Osteocyte (in vitro differentiated cells): ENCODE measurements around the gene FBLN2. TPM values are rescaled to one million over a fixed set of nuclear protein-coding genes. Genes with fewer than 3 reads are reported as not detected.

Source experiments
- DNase-seq: peaks from one replicate; pipeline ENCODE4 v3.0.0; 2021; ENCODE audit warnings: mixed read lengths; ENCODE audit not compliant: unreplicated experiment; ENCODE audit errors: extremely low spot score
- H3K27ac Mint-ChIP-seq: one replicate; pipeline ENCODE4 v1.8.0; 2021; ENCODE audit warnings: mild to moderate bottlenecking, mixed read lengths; ENCODE audit not compliant: unreplicated experiment
- H3K27me3 Mint-ChIP-seq: one replicate; pipeline ENCODE4 v1.8.0; 2021; ENCODE audit warnings: mixed read lengths; ENCODE audit not compliant: unreplicated experiment
- H3K36me3 Mint-ChIP-seq: one replicate; pipeline ENCODE4 v1.8.0; 2021; ENCODE audit warnings: mixed read lengths; ENCODE audit not compliant: unreplicated experiment
- H3K4me1 Mint-ChIP-seq: one replicate; pipeline ENCODE4 v1.8.0; 2021; ENCODE audit warnings: mixed read lengths; ENCODE audit not compliant: unreplicated experiment
- H3K4me3 Mint-ChIP-seq: one replicate; pipeline ENCODE4 v1.8.0; 2021; ENCODE audit warnings: mild to moderate bottlenecking, moderate library complexity, mixed read lengths; ENCODE audit not compliant: unreplicated experiment
- H3K9me3 Mint-ChIP-seq: one replicate; pipeline ENCODE4 v1.8.0; 2021; ENCODE audit warnings: mixed read lengths; ENCODE audit not compliant: unreplicated experiment
- total RNA-seq: library from RNA; stranded (reverse); gene quantifications from 2 replicates; pipeline ENCODE4 v1.2.1, GENCODE V29; 2021
- TF ChIP-seq, protein P1 (sequence below): fragments of 200-600 bp; sonication (generic); IDR thresholded peaks from 2 replicates; pipeline ENCODE4 v1.5.0; 2021; ENCODE audit warnings: antibody characterized with exemption, mild to moderate bottlenecking, moderate library complexity

FBLN2 gene
- total RNA-seq, 1 donor from 2014 or later, result 215 TPM

DNA sequence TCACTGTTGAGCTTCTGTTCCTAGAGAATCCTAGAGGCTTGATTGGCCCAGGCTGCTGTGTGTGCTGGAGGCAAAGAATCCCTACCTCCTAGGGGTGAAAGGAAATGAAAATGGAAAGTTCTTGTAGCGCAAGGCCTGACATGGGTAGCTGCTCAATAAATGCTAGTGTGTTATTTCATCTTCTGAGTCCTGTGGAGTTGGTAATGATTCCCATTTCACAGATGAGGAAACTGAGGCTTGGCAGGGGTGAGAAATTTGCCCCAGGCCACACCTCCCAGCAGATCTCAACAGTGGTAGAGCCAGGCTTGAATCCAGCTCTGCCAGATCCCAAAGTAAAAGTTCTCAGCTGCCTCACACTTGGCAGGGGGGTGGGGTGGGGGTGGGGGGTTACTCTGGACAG, 42.7 kb upstream of the FBLN2 start:
- Mint-ChIP-seq H3K4me1 (peaks cover 53% of the 10 kb centered on the region), H3K36me3 (no peaks in the 10 kb centered on the region), H3K9me3 (no peaks in the 10 kb centered on the region), H3K4me3 (no peak overlapping the region), H3K27me3 (no peaks in the 10 kb centered on the region), H3K27ac (peak overlapping the region; percentile 95)
- TF ChIP-seq, protein P1, sequence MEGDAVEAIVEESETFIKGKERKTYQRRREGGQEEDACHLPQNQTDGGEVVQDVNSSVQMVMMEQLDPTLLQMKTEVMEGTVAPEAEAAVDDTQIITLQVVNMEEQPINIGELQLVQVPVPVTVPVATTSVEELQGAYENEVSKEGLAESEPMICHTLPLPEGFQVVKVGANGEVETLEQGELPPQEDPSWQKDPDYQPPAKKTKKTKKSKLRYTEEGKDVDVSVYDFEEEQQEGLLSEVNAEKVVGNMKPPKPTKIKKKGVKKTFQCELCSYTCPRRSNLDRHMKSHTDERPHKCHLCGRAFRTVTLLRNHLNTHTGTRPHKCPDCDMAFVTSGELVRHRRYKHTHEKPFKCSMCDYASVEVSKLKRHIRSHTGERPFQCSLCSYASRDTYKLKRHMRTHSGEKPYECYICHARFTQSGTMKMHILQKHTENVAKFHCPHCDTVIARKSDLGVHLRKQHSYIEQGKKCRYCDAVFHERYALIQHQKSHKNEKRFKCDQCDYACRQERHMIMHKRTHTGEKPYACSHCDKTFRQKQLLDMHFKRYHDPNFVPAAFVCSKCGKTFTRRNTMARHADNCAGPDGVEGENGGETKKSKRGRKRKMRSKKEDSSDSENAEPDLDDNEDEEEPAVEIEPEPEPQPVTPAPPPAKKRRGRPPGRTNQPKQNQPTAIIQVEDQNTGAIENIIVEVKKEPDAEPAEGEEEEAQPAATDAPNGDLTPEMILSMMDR, result no peak
- DNase-seq, result no peak

DNA sequence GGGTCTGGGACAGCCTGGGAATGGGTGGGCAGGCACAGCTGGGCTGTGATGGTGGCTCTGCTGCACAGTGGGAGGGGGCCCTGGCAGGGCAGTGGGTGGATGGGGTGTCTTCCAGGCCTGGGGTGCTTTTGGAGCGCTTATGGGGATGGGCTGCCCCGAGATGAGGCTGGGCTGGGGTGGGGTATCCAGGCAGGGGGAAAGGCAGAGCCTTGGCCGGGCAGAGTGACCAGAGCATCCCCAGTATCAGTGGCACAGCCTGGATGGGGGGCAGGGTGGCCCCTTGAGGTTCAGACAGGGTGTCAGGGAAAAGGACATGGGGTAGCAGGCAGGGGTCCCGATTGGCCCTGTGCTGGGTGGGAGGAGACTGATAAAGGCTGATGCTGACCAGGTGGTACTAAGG, 42.2 kb upstream of the FBLN2 start:
- no peak for DNase-seq
- Mint-ChIP-seq H3K9me3 (no peaks in the 10 kb centered on the region), H3K27ac (peak overlapping the region; percentile 95), H3K4me1 (peaks cover 53% of the 10 kb centered on the region), H3K27me3 (no peaks in the 10 kb centered on the region), H3K4me3 (no peak overlapping the region), H3K36me3 (no peaks in the 10 kb centered on the region)
- TF ChIP-seq, protein P1, result no peak

DNA sequence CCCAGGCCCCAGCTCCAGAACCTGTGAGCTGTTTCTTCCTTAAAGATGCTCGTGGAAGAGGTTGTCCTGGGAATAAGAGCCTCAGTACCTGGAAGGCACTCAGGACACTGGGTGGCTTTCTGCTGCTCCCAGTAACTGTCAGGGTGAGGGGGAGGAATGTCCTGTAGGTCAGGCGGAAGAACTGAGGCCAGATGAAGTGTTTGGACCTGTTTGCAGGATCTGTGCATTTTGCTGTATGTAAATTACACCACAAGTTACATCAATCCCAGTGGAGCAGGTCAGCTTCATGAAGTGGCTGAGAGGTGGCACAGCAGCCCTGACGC, 41.7 kb upstream of the FBLN2 start:
- Mint-ChIP-seq H3K36me3 (no peaks in the 10 kb centered on the region), H3K9me3 (no peaks in the 10 kb centered on the region), H3K27ac (peak overlapping the region; percentile 95), H3K4me1 (peaks cover 52% of the 10 kb centered on the region), H3K27me3 (no peaks in the 10 kb centered on the region), H3K4me3 (no peak overlapping the region)
- TF ChIP-seq, protein P1, result no peak
- DNase-seq, result no peak

DNA sequence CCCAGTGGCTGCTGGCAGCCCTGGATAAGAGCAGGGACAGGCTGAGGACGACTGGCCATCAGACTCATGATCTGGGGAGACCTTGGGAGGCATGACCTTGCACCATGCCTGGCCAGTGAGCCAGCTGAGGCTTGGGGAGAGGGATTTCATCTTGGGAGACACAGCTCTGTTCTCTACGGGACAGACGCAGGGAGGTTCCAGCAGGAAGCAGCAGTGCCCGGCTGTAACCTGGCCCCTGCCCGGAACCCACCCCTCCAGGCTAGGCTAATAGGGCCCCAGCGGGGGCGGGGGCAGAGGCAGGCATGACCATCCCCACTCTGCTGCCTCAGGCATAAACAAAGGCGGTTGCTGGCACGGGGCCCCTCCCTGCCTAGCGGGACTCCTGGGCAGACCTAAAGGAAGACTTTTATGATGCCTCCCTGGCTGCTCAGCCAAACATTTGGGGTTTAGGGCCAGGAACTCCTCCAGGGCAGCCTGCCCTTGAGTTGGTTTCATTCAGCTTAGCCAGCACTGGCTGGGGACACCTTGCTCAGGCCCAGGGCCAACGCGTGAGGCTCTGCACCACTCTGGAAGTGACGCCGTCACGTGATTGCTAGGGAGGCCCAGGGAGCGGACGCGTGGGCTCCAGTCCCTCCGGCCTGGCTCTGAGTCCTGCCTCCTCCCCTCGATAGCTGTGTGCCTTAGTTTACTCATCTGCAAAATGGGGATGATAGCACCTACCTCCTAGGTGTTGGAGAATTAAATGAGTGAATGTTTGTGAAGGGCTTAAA, 41.2 kb upstream of the FBLN2 start:
- Mint-ChIP-seq H3K4me1 (peaks cover 54% of the 10 kb centered on the region), H3K4me3 (no peak overlapping the region)

DNA sequence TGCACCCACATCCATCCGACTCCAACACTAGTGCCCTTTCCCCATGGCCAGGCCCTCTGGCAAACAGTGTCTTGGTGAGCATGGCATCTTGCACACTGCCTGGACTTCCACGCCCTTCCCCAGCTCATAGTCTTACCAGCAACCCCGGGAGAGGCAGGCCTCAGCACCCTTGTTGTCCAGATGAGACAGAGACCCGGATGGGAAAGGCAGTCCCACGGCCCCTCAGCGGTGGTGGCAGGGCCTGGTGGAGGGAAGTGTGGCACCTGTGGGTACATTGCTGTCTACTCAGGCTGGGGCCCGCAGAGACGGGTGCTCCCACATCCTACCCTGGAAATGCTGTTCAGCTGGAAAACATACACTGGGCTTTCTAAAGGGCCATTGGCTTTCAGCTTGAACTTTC, 40.4 kb upstream of the FBLN2 start:
- no peaks in the 10 kb centered on the region for H3K9me3 Mint-ChIP-seq
- peak overlapping the region; percentile 95 for H3K27ac Mint-ChIP-seq
- TF ChIP-seq, protein P1, result no peak
- no peaks in the 10 kb centered on the region for H3K27me3 Mint-ChIP-seq
- no peak for DNase-seq
- H3K36me3 Mint-ChIP-seq, result no peaks in the 10 kb centered on the region
- peaks cover 60% of the 10 kb centered on the region for H3K4me1 Mint-ChIP-seq
- no peak overlapping the region for H3K4me3 Mint-ChIP-seq

More for the DNA sequence above, 41.2 kb upstream of the FBLN2 start:
- Mint-ChIP-seq H3K27me3 (no peaks in the 10 kb centered on the region), H3K9me3 (no peaks in the 10 kb centered on the region), H3K36me3 (no peaks in the 10 kb centered on the region), H3K27ac (peak overlapping the region; percentile 95)
- peak; percentile 91 for DNase-seq
- TF ChIP-seq, protein P1, result no peak
